ENCODE measurements around the gene OGA. TPM values are rescaled to one million over a fixed set of nuclear protein-coding genes. Genes with fewer than 3 reads are reported as not detected.

OGA gene
- total and polyA plus RNA-seq, 2 donors (not counting 1 experiment from before 2014, with no cell fraction given): 128 to 418 TPM

DNA sequence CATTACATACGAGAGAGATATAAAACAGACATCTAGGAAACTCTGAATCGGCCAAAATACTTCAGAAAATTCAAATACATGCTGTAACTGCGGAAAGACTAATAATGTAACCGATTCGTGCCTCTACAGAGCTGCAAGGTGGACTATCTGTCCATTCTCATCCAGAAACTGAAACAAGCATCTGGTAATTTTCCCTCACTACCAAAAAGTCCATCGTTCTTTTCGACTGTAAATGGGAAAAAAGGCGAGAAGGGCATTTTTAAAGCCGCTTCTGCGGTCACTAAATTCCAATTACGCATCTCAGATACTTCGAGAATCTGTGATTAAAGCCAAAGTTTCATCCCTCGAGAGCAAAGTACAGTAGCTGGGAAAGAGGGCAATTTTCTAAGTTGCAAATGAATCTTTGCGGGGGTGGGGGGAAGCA, 1.3 kb downstream of the OGA start:
- Histone ChIP-seq H3K36me3 (replicated peaks in 1 of 2; ENCODE audit: control extremely low read depth in 1 of 2, control insufficient read depth in 1 of 2, extremely low read depth in 1 of 2, insufficient read depth in 2 of 2, low read length in 1 of 2) (peaks cover 0 to 19% of the 10 kb centered on the region in 2 experiments), H3K4me3 (ENCODE audit: control extremely low read depth in 1 of 5, extremely low read depth in 1 of 5, insufficient read depth in 1 of 5, low read depth in 2 of 5, low read length in 4 of 5) (peak overlapping the region; percentile 55 to 97 (median 92)), H2AFZ (ENCODE audit: insufficient read depth, low read depth, low read length, poor library complexity, severe bottlenecking) (no peak overlapping the region), H4K20me1 (ENCODE audit: control insufficient read depth, insufficient read depth, low read length, poor library complexity, severe bottlenecking) (peaks cover 62% of the 10 kb centered on the region), H3K9me3 (ENCODE audit: control extremely low read depth in 1 of 3, control insufficient read depth in 2 of 3, insufficient read depth in 1 of 3, low read length in 2 of 3) (no peaks in the 10 kb centered on the region), H3K4me2 (replicated peaks; ENCODE audit: low read depth, low read length, poor library complexity, severe bottlenecking) (peak overlapping the region; percentile 79), H3K9ac (ENCODE audit: low read length) (peak overlapping the region; percentile 96), H3K27me3 (replicated peaks in 1 of 4; ENCODE audit: control extremely low read depth in 1 of 4, control insufficient read depth in 3 of 4, insufficient read depth in 4 of 4, low read length in 3 of 4) (no peaks in the 10 kb centered on the region), H3K79me2 (ENCODE audit: control insufficient read depth, insufficient read depth, low read length) (peaks cover 82% of the 10 kb centered on the region), H3K4me1 (ENCODE audit: control insufficient read depth in 2 of 2, insufficient read depth in 2 of 2, low read length in 2 of 2) (peaks cover 33 to 34% of the 10 kb centered on the region in 2 donors), H3K27ac (ENCODE audit: low read length in 2 of 2) (peak overlapping the region; percentile 81 to 85)
- H3K9me3 Mint-ChIP-seq (ENCODE audit: insufficient read depth): no peaks in the 10 kb centered on the region
- CTCF ChIA-PET: interaction anchor here (1.1 to 5.6 kb wide), 3 partner anchors 24 to 256 kb away, joined by 3 to 48 read pairs (median 38); partner anchors contain the start of gene NPM3
- TF ChIP-seq, protein P1, sequence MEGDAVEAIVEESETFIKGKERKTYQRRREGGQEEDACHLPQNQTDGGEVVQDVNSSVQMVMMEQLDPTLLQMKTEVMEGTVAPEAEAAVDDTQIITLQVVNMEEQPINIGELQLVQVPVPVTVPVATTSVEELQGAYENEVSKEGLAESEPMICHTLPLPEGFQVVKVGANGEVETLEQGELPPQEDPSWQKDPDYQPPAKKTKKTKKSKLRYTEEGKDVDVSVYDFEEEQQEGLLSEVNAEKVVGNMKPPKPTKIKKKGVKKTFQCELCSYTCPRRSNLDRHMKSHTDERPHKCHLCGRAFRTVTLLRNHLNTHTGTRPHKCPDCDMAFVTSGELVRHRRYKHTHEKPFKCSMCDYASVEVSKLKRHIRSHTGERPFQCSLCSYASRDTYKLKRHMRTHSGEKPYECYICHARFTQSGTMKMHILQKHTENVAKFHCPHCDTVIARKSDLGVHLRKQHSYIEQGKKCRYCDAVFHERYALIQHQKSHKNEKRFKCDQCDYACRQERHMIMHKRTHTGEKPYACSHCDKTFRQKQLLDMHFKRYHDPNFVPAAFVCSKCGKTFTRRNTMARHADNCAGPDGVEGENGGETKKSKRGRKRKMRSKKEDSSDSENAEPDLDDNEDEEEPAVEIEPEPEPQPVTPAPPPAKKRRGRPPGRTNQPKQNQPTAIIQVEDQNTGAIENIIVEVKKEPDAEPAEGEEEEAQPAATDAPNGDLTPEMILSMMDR (IDR thresholded peaks at IDR 0.05): no peak
- TF ChIP-seq EZH2 (IDR thresholded peaks at IDR 0.05; ENCODE audit: borderline replicate concordance, insufficient read depth, low read depth, low read length, poor library complexity, severe bottlenecking): no peak
- intact Hi-C loops (cut with micrococcal nuclease): loop anchor here (5.0 kb wide), 4 partner anchors 315 to 895 kb away; partner anchors contain the start of genes ARL3, GBF1, PPRC1 and SFXN2
- ATAC-seq (ENCODE audit: low read depth) (no peak), DNase-seq (no peak)
- H3K4me1 Mint-ChIP-seq: peaks cover 42% of the 10 kb centered on the region
- 4% methylated on average over 5 of the region's 14 CpGs for WGBS (ENCODE audit: insufficient coverage)
- H3K27me3 Mint-ChIP-seq: no peaks in the 10 kb centered on the region
- peak overlapping the region; percentile 94 for H3K4me3 Mint-ChIP-seq
- POLR2A ChIA-PET: interaction anchor here (0.6 to 6.3 kb wide), 3 partner anchors 14 to 140 kb away, joined by 5 to 102 read pairs (median 17); no protein-coding TSS in a partner anchor
- H3K27ac Mint-ChIP-seq: peak overlapping the region; percentile 99

DNA sequence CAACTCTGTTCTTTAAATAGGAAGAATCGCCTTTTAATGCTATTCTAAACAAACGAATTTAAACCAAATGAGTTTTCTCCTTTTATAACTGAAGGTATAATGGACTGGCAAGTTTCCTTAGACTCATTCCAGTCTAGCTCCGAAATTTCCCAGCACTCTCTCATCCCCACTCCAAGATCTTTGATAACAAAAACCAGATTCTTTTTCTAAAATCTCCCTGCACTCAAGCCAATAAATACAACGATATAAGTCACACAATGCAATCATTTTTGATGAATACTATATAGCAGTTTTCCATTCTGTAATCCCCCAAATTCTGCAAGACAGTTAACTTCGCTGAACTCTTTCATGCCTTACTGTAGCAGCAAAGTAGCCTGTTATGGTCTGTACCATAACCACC, 1.9 kb downstream of the OGA start:
- H3K4me3 Mint-ChIP-seq: peak overlapping the region; percentile 94
- no peak for DNase-seq
- H3K27me3 Mint-ChIP-seq: no peaks in the 10 kb centered on the region
- Histone ChIP-seq H3K79me2 (ENCODE audit: control insufficient read depth, insufficient read depth, low read length) (peaks cover 87% of the 10 kb centered on the region), H3K36me3 (replicated peaks in 1 of 2; ENCODE audit: control extremely low read depth in 1 of 2, control insufficient read depth in 1 of 2, extremely low read depth in 1 of 2, insufficient read depth in 2 of 2, low read length in 1 of 2) (peaks cover 0 to 22% of the 10 kb centered on the region in 2 experiments), H3K27ac (ENCODE audit: low read length in 2 of 2) (peak overlapping the region; percentile 81 to 85), H3K4me3 (ENCODE audit: control extremely low read depth in 1 of 5, extremely low read depth in 1 of 5, insufficient read depth in 1 of 5, low read depth in 2 of 5, low read length in 4 of 5) (peak overlapping the region; percentile 55 to 97 (median 92)), H3K4me1 (ENCODE audit: control insufficient read depth in 2 of 2, insufficient read depth in 2 of 2, low read length in 2 of 2) (peaks cover 33 to 34% of the 10 kb centered on the region in 2 donors), H3K9me3 (ENCODE audit: control extremely low read depth in 1 of 3, control insufficient read depth in 2 of 3, insufficient read depth in 1 of 3, low read length in 2 of 3) (no peaks in the 10 kb centered on the region), H2AFZ (ENCODE audit: insufficient read depth, low read depth, low read length, poor library complexity, severe bottlenecking) (no peak overlapping the region), H3K4me2 (replicated peaks; ENCODE audit: low read depth, low read length, poor library complexity, severe bottlenecking) (peak overlapping the region; percentile 79), H4K20me1 (ENCODE audit: control insufficient read depth, insufficient read depth, low read length, poor library complexity, severe bottlenecking) (peaks cover 65% of the 10 kb centered on the region), H3K9ac (ENCODE audit: low read length) (peak overlapping the region; percentile 96), H3K27me3 (replicated peaks in 1 of 4; ENCODE audit: control extremely low read depth in 1 of 4, control insufficient read depth in 3 of 4, insufficient read depth in 4 of 4, low read length in 3 of 4) (no peaks in the 10 kb centered on the region)
- H3K27ac Mint-ChIP-seq: peak overlapping the region; percentile 99
- H3K9me3 Mint-ChIP-seq (ENCODE audit: insufficient read depth): no peaks in the 10 kb centered on the region
- ChIA-PET CTCF (interaction anchor here (0.6 to 5.6 kb wide), 6 partner anchors 12 to 256 kb away, joined by 3 to 48 read pairs (median 4); partner anchors contain the start of gene NPM3), POLR2A (interaction anchor here (0.6 to 6.3 kb wide), 4 partner anchors 14 to 268 kb away, joined by 5 to 102 read pairs (median 13); no protein-coding TSS in a partner anchor)
- peaks cover 44% of the 10 kb centered on the region for H3K4me1 Mint-ChIP-seq
- intact Hi-C loops (cut with micrococcal nuclease): loop anchor here (5.0 kb wide), 4 partner anchors 316 to 896 kb away; partner anchors contain the start of genes ARL3, GBF1, PPRC1 and SFXN2
- 0% methylated on average over 1 of the region's 5 CpGs for WGBS (ENCODE audit: insufficient coverage)
- TF ChIP-seq EZH2 (IDR thresholded peaks at IDR 0.05; ENCODE audit: borderline replicate concordance, insufficient read depth, low read depth, low read length, poor library complexity, severe bottlenecking): no peak
- TF ChIP-seq, protein P1 (IDR thresholded peaks at IDR 0.05): no peak
- no peak for ATAC-seq (ENCODE audit: low read depth)

Data from B cell (primary cell).